ENCODE data around the gene MCHR1. TPM values are rescaled to one million over a fixed set of nuclear protein-coding genes. Genes with fewer than 3 reads are reported as not detected.

Gene MCHR1
- polyA plus RNA-seq (2.6 and 2.9 TPM in 2 replicates), polyA minus RNA-seq (3.4 and 3.9 TPM in 2 replicates)

DNA sequence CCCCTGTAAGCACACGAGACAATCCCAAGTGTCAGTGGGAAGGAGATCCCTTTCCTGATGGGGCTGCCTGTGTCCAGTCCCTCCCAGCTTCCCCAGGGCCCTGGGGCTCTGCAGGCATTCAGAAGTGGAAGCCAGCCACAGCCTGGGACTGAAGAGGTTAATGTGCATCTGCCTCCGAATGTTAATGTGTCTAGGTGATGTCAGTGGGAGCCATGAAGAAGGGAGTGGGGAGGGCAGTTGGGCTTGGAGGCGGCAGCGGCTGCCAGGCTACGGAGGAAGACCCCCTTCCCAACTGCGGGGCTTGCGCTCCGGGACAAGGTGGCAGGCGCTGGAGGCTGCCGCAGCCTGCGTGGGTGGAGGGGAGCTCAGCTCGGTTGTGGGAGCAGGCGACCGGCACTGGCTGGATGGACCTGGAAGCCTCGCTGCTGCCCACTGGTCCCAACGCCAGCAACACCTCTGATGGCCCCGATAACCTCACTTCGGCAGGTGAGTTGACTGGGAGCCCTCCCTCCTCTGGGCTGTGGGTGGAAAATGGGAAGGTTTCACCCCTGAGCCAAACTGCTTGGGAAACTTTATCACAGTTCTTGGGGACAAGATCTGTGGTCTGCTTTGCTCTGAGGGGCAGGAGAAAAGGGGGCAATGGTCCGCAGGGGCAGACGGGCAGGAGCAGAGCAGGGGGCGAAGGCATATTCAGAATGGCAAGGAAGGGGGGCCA is at the start of gene MCHR1:
TSS of gene MCHR1 (plus strand) at position 236 of the 715 bp plus-strand sequence. CDS start at position 405, 169 bp downstream.
- peak within 1 kb of the TSS; percentile 45 for H3K27ac ChIP-seq (ENCODE audit: low read length)
- H2AFZ ChIP-seq (ENCODE audit: low read depth, low read length), result peak within 1 kb of the TSS; percentile 52
- H3K9ac ChIP-seq (ENCODE audit: low read length), result peak within 1 kb of the TSS; percentile 59

GRCh38 chr22:40631925-40632324 is 47.4 kb upstream of the MCHR1 start:
- Histone ChIP-seq H3K9ac (ENCODE audit: low read length) (no peak overlapping the region), H3K79me2 (replicated peaks; ENCODE audit: insufficient read depth, low read length) (peaks cover 81% of the 10 kb centered on the region), H3K36me3 (ENCODE audit: insufficient read depth, low read length) (no peaks in the 10 kb centered on the region), H3K9me3 (ENCODE audit: low read length) (no peaks in the 10 kb centered on the region), H3K4me2 (ENCODE audit: low read length) (no peak overlapping the region), H3F3A (ENCODE audit: insufficient read depth, low read length, poor library complexity, severe bottlenecking) (no peaks in the 10 kb centered on the region), H4K20me1 (ENCODE audit: insufficient read depth) (no peaks in the 10 kb centered on the region), H3K4me3 (ENCODE audit: low read length) (no peak overlapping the region), H3K27me3 (ENCODE audit: insufficient read depth, low read depth, low read length) (no peaks in the 10 kb centered on the region), H2AFZ (ENCODE audit: low read depth, low read length) (no peak overlapping the region), H3K27ac (ENCODE audit: low read length) (no peak overlapping the region), H3K9me2 (ENCODE audit: insufficient read depth, low read length) (no peaks in the 10 kb centered on the region)
- no peak for TF ChIP-seq EP300 (conservative IDR thresholded peaks at IDR 0.05; ENCODE audit: poor library complexity, severe bottlenecking)
- TF ChIP-seq POLR2AphosphoS5 (IDR thresholded peaks at IDR 0.05), result no peak
- TF ChIP-seq RAD21 (conservative IDR thresholded peaks at IDR 0.05), result no peak
- TF ChIP-seq, protein P1, sequence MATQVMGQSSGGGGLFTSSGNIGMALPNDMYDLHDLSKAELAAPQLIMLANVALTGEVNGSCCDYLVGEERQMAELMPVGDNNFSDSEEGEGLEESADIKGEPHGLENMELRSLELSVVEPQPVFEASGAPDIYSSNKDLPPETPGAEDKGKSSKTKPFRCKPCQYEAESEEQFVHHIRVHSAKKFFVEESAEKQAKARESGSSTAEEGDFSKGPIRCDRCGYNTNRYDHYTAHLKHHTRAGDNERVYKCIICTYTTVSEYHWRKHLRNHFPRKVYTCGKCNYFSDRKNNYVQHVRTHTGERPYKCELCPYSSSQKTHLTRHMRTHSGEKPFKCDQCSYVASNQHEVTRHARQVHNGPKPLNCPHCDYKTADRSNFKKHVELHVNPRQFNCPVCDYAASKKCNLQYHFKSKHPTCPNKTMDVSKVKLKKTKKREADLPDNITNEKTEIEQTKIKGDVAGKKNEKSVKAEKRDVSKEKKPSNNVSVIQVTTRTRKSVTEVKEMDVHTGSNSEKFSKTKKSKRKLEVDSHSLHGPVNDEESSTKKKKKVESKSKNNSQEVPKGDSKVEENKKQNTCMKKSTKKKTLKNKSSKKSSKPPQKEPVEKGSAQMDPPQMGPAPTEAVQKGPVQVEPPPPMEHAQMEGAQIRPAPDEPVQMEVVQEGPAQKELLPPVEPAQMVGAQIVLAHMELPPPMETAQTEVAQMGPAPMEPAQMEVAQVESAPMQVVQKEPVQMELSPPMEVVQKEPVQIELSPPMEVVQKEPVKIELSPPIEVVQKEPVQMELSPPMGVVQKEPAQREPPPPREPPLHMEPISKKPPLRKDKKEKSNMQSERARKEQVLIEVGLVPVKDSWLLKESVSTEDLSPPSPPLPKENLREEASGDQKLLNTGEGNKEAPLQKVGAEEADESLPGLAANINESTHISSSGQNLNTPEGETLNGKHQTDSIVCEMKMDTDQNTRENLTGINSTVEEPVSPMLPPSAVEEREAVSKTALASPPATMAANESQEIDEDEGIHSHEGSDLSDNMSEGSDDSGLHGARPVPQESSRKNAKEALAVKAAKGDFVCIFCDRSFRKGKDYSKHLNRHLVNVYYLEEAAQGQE (IDR thresholded peaks at IDR 0.05; ENCODE audit: borderline replicate concordance), result no peak
- TF ChIP-seq EZH2 (IDR thresholded peaks at IDR 0.05; ENCODE audit: borderline replicate concordance, insufficient read depth, low read length, poor library complexity, severe bottlenecking), result no peak
- TF ChIP-seq MXI1 (conservative IDR thresholded peaks at IDR 0.05; ENCODE audit: poor library complexity, severe bottlenecking), result no peak
- TF ChIP-seq SMC3 (conservative IDR thresholded peaks at IDR 0.05; ENCODE audit: poor library complexity), result no peak

More for the DNA sequence above, at the start of gene MCHR1:
- H3K79me2 ChIP-seq (replicated peaks; ENCODE audit: insufficient read depth, low read length), result no peaks in the 10 kb centered on the region
- H3K9me3 ChIP-seq (ENCODE audit: low read length), result no peaks in the 10 kb centered on the region
- H4K20me1 ChIP-seq (ENCODE audit: insufficient read depth), result no peaks in the 10 kb centered on the region
- H3K4me3 ChIP-seq (ENCODE audit: low read length), result peak within 1 kb of the TSS; percentile 63
- H3K27me3 ChIP-seq (ENCODE audit: insufficient read depth, low read depth, low read length), result no peaks in the 10 kb centered on the region
- no peak for TF ChIP-seq EP300 (conservative IDR thresholded peaks at IDR 0.05; ENCODE audit: poor library complexity, severe bottlenecking)
- no peak for TF ChIP-seq TAF1 (IDR thresholded peaks at IDR 0.05; ENCODE audit: low read depth)
- TF ChIP-seq, protein P1 (IDR thresholded peaks at IDR 0.05; ENCODE audit: borderline replicate concordance), result peak; percentile 14
- no peak for TF ChIP-seq EZH2 (IDR thresholded peaks at IDR 0.05; ENCODE audit: borderline replicate concordance, insufficient read depth, low read length, poor library complexity, severe bottlenecking)
- no peak for TF ChIP-seq SMC3 (conservative IDR thresholded peaks at IDR 0.05; ENCODE audit: poor library complexity)
- no peak for TF ChIP-seq CTCF (IDR thresholded peaks at IDR 0.05; ENCODE audit: poor library complexity, severe bottlenecking)
- TF ChIP-seq RAD21 (conservative IDR thresholded peaks at IDR 0.05), result no peak
- no peak for TF ChIP-seq POLR2AphosphoS5 (IDR thresholded peaks at IDR 0.05)
- TF ChIP-seq MXI1 (conservative IDR thresholded peaks at IDR 0.05; ENCODE audit: poor library complexity, severe bottlenecking), result peak; percentile 25
- no peaks in the 10 kb centered on the region for H3F3A ChIP-seq (ENCODE audit: insufficient read depth, low read length, poor library complexity, severe bottlenecking)
- H3K36me3 ChIP-seq (ENCODE audit: insufficient read depth, low read length), result no peaks in the 10 kb centered on the region
- H3K4me2 ChIP-seq (ENCODE audit: low read length), result peak within 1 kb of the TSS; percentile 49
- no peaks in the 10 kb centered on the region for H3K9me2 ChIP-seq (ENCODE audit: insufficient read depth, low read length)

All from neural cell (in vitro differentiated cells).